ENCODE measurements around the gene USP32. TPM values are rescaled to one million over a fixed set of nuclear protein-coding genes. Genes with fewer than 3 reads are reported as not detected.
"Not testable (repeated sequence)": the region's sequence is repeated elsewhere in the genome, so short reads cannot be mapped to it uniquely, and the experiment has no call there.

Gene USP32
- total and polyA plus RNA-seq, 2 donors, result 18.2 to 63.7 TPM

- not testable (repeated sequence) for H3K4me1 ChIP-seq (ENCODE audit: insufficient read depth); H3K4me3 ChIP-seq (ENCODE audit: low read depth, low read length); H3K27ac ChIP-seq (ENCODE audit: low read depth); DNase-seq (ENCODE audit: extremely low spot score); H3K36me3 ChIP-seq (ENCODE audit: insufficient read depth)
- 97% methylated on average over 7 of the region's 7 CpGs for WGBS
Observed at GRCh38 chr17:60419875-60420274, 27.9 kb upstream of the USP32 start.

- 92% methylated on average over 4 of the region's 4 CpGs for WGBS
- not testable (repeated sequence) for H3K4me3 ChIP-seq (ENCODE audit: low read depth, low read length); H3K27ac ChIP-seq (ENCODE audit: low read depth); H3K4me1 ChIP-seq (ENCODE audit: insufficient read depth); H3K36me3 ChIP-seq (ENCODE audit: insufficient read depth); DNase-seq (ENCODE audit: extremely low spot score)
Observed at GRCh38 chr17:60419003-60419402, 27.1 kb upstream of the USP32 start.

GRCh38 chr17:60416368-60416925 lies 24.5 kb upstream of the USP32 start:
- no peak overlapping the region for H3K27ac ChIP-seq (ENCODE audit: low read depth)
- no peaks in the 10 kb centered on the region for H3K4me1 ChIP-seq (ENCODE audit: insufficient read depth)
- no peak overlapping the region for H3K4me3 ChIP-seq (ENCODE audit: low read depth, low read length)
- H3K36me3 ChIP-seq (ENCODE audit: insufficient read depth), result no peaks in the 10 kb centered on the region
- WGBS, result 90% methylated on average over 2 of the region's 2 CpGs
- no peak for DNase-seq (ENCODE audit: extremely low spot score)

GRCh38 chr17:60415146-60415545 lies 23.2 kb upstream of the USP32 start:
- Histone ChIP-seq H3K27ac (ENCODE audit: low read depth) (no peak overlapping the region), H3K4me1 (ENCODE audit: insufficient read depth) (no peaks in the 10 kb centered on the region), H3K36me3 (ENCODE audit: insufficient read depth) (no peaks in the 10 kb centered on the region), H3K4me3 (ENCODE audit: low read depth, low read length) (no peak overlapping the region)
- no peak for DNase-seq (ENCODE audit: extremely low spot score)
- 51% methylated on average over 1 of the region's 1 CpG for WGBS

GRCh38 chr17:60412701-60413100 lies 20.8 kb upstream of the USP32 start:
- WGBS, result 61% methylated on average over 3 of the region's 3 CpGs
- Histone ChIP-seq H3K27ac (ENCODE audit: low read depth) (no peak overlapping the region), H3K4me1 (ENCODE audit: insufficient read depth) (no peaks in the 10 kb centered on the region), H3K36me3 (ENCODE audit: insufficient read depth) (no peaks in the 10 kb centered on the region), H3K4me3 (ENCODE audit: low read depth, low read length) (no peak overlapping the region)
- no peak for DNase-seq (ENCODE audit: extremely low spot score)

GRCh38 chr17:60410001-60410400 lies 18.1 kb upstream of the USP32 start:
- 91% methylated on average over 4 of the region's 4 CpGs for WGBS
- no peak overlapping the region for H3K4me3 ChIP-seq (ENCODE audit: low read depth, low read length)
- no peak for DNase-seq (ENCODE audit: extremely low spot score)
- H3K27ac ChIP-seq (ENCODE audit: low read depth), result no peak overlapping the region
- no peaks in the 10 kb centered on the region for H3K36me3 ChIP-seq (ENCODE audit: insufficient read depth)
- no peaks in the 10 kb centered on the region for H3K4me1 ChIP-seq (ENCODE audit: insufficient read depth)

- Histone ChIP-seq H3K4me1 (ENCODE audit: insufficient read depth) (no peaks in the 10 kb centered on the region), H3K27ac (ENCODE audit: low read depth) (no peak overlapping the region), H3K4me3 (ENCODE audit: low read depth, low read length) (no peak overlapping the region), H3K36me3 (ENCODE audit: insufficient read depth) (no peaks in the 10 kb centered on the region)
- DNase-seq (ENCODE audit: extremely low spot score), result no peak
- 69% methylated on average over 3 of the region's 3 CpGs for WGBS
Observed at GRCh38 chr17:60406887-60407286, 15.0 kb upstream of the USP32 start.

- Histone ChIP-seq H3K36me3 (ENCODE audit: insufficient read depth) (no peaks in the 10 kb centered on the region), H3K4me3 (ENCODE audit: low read depth, low read length) (no peak overlapping the region), H3K27ac (ENCODE audit: low read depth) (no peak overlapping the region), H3K4me1 (ENCODE audit: insufficient read depth) (no peaks in the 10 kb centered on the region)
- WGBS, result 82% methylated on average over 6 of the region's 6 CpGs
- no peak for DNase-seq (ENCODE audit: extremely low spot score)
Observed at GRCh38 chr17:60403962-60404361, 12.0 kb upstream of the USP32 start.

- Histone ChIP-seq H3K4me3 (ENCODE audit: low read depth, low read length) (no peak overlapping the region), H3K36me3 (ENCODE audit: insufficient read depth) (no peaks in the 10 kb centered on the region), H3K27ac (ENCODE audit: low read depth) (no peak overlapping the region), H3K4me1 (ENCODE audit: insufficient read depth) (no peaks in the 10 kb centered on the region)
- no peak for DNase-seq (ENCODE audit: extremely low spot score)
- 81% methylated on average over 3 of the region's 3 CpGs for WGBS
Observed at GRCh38 chr17:60403523-60403810, 11.5 kb upstream of the USP32 start.

- Histone ChIP-seq H3K36me3 (ENCODE audit: insufficient read depth) (no peaks in the 10 kb centered on the region), H3K4me1 (ENCODE audit: insufficient read depth) (no peaks in the 10 kb centered on the region), H3K4me3 (ENCODE audit: low read depth, low read length) (no peak overlapping the region), H3K27ac (ENCODE audit: low read depth) (no peak overlapping the region)
- no peak for DNase-seq (ENCODE audit: extremely low spot score)
Observed at GRCh38 chr17:60401819-60402218, 9.9 kb upstream of the USP32 start.

- H3K27ac ChIP-seq (ENCODE audit: low read depth), result no peak overlapping the region
- no peak for DNase-seq (ENCODE audit: extremely low spot score)
Observed at GRCh38 chr17:60398227-60398959, 6.5 kb upstream of the USP32 start.

GRCh38 chr17:60396412-60396811 lies 4.5 kb upstream of the USP32 start:
- Histone ChIP-seq H3K36me3 (ENCODE audit: insufficient read depth) (no peaks in the 10 kb centered on the region), H3K4me1 (ENCODE audit: insufficient read depth) (no peaks in the 10 kb centered on the region), H3K27ac (ENCODE audit: low read depth) (no peak overlapping the region), H3K4me3 (ENCODE audit: low read depth, low read length) (no peak overlapping the region)
- WGBS, result 72% methylated on average over 3 of the region's 3 CpGs
- no peak for DNase-seq (ENCODE audit: extremely low spot score)

More at GRCh38 chr17:60398227-60398959, 6.5 kb upstream of the USP32 start:
- no peak overlapping the region for H3K4me3 ChIP-seq (ENCODE audit: low read depth, low read length)
- 74% methylated on average over 3 of the region's 3 CpGs for WGBS
- H3K36me3 ChIP-seq (ENCODE audit: insufficient read depth), result no peaks in the 10 kb centered on the region
- H3K4me1 ChIP-seq (ENCODE audit: insufficient read depth), result no peaks in the 10 kb centered on the region

GRCh38 chr17:60395508-60396065 lies 3.7 kb upstream of the USP32 start:
- no peak overlapping the region for H3K4me3 ChIP-seq (ENCODE audit: low read depth, low read length)
- no peaks in the 10 kb centered on the region for H3K4me1 ChIP-seq (ENCODE audit: insufficient read depth)
- DNase-seq (ENCODE audit: extremely low spot score), result no peak
- H3K36me3 ChIP-seq (ENCODE audit: insufficient read depth), result no peaks in the 10 kb centered on the region
- 81% methylated on average over 4 of the region's 4 CpGs for WGBS
- H3K27ac ChIP-seq (ENCODE audit: low read depth), result no peak overlapping the region

GRCh38 chr17:60393840-60394723 lies 2.1 kb upstream of the USP32 start:
- no peak for DNase-seq (ENCODE audit: extremely low spot score)
- H3K4me1 ChIP-seq (ENCODE audit: insufficient read depth), result no peaks in the 10 kb centered on the region
- no peaks in the 10 kb centered on the region for H3K36me3 ChIP-seq (ENCODE audit: insufficient read depth)
- WGBS, result 94% methylated on average over 17 of the region's 17 CpGs
- no peak overlapping the region for H3K27ac ChIP-seq (ENCODE audit: low read depth)
- no peak overlapping the region for H3K4me3 ChIP-seq (ENCODE audit: low read depth, low read length)
